Measurements from ENCODE around the gene C12orf50.

DNA sequence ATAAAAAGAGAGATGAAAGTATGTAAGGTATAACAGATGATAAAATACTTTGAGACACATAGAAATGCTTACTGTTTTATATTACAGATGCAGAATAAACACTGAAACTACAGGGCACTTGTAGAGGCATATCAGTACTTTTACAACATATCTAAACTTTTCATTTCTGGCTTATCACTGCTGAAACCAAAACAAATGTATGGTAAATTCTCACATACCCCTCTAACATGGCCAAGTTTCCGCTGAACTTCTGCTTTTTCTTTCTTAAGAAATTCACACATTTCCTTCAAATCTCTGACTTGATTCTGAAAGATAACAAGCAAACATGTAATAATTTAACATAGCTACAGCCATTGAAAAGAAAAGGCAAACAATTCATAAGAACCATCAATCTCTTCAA, 33.3 kb upstream of the C12orf50 start:
- TF ChIP-seq, protein P1, sequence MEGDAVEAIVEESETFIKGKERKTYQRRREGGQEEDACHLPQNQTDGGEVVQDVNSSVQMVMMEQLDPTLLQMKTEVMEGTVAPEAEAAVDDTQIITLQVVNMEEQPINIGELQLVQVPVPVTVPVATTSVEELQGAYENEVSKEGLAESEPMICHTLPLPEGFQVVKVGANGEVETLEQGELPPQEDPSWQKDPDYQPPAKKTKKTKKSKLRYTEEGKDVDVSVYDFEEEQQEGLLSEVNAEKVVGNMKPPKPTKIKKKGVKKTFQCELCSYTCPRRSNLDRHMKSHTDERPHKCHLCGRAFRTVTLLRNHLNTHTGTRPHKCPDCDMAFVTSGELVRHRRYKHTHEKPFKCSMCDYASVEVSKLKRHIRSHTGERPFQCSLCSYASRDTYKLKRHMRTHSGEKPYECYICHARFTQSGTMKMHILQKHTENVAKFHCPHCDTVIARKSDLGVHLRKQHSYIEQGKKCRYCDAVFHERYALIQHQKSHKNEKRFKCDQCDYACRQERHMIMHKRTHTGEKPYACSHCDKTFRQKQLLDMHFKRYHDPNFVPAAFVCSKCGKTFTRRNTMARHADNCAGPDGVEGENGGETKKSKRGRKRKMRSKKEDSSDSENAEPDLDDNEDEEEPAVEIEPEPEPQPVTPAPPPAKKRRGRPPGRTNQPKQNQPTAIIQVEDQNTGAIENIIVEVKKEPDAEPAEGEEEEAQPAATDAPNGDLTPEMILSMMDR (IDR thresholded peaks at IDR 0.05), result no peak
- no peak for TF ChIP-seq ZFX (IDR thresholded peaks at IDR 0.05; ENCODE audit: borderline replicate concordance)
